Body of pancreas (tissue), 4 donors: Measurements from ENCODE around the gene EP400. TPM values are rescaled to one million over a fixed set of nuclear protein-coding genes. Genes with fewer than 3 reads are reported as not detected.

ENCODE experiments used
- ATAC-seq: fragments of 150-250 bp; one replicate; pipeline ENCODE4 v1.9.1; 2016
- DNase-seq, 4 donors: peaks; one replicate each; pipeline ENCODE4 v3.0.0-alpha.2; 2019
- H3K27ac ChIP-seq, 4 donors: fragments of 200-600 bp; sonication (generic); 1 replicate in 3 of 4; 2 replicates in 1 of 4; pipeline versions ENCODE4 v1.5.1 to v1.6.1; 2016 to 2019; ENCODE audit warnings: mild to moderate bottlenecking in 1 of 4, mixed read lengths in 1 of 4, moderate library complexity in 1 of 4
- H3K27me3 ChIP-seq, 2 donors: fragments of 200-600 bp; sonication (generic); one replicate each; pipeline ENCODE4 v1.6.0; 2016; ENCODE audit warnings: mild to moderate bottlenecking in 1 of 2
- H3K36me3 ChIP-seq, 2 donors: fragments of 200-600 bp; sonication (generic); replicated peaks in 1 of 2; 2 replicates each; pipeline ENCODE4 v1.5.1; 2016; ENCODE audit warnings: low read depth in 2 of 2; ENCODE audit not compliant: insufficient read depth in 1 of 2
- H3K4me1 ChIP-seq: fragments of 200-600 bp; sonication (generic); one replicate; pipeline ENCODE4 v1.6.0; 2016
- H3K4me3 ChIP-seq, 2 donors: fragments of 200-600 bp; sonication (generic); 1 replicate in 1 of 2; 2 replicates in 1 of 2; pipeline ENCODE4 v1.5.1; 2016 to 2019
- H3K9me3 ChIP-seq, 3 donors: fragments of 200-600 bp; sonication (generic); 1 replicate in 2 of 3; 2 replicates in 1 of 3; pipeline ENCODE4 v1.5.1; 2016
- POLR2A ChIP-seq, 3 donors: fragments of 450-650 bp; IDR thresholded peaks; one replicate each; pipeline ENCODE4 v1.6.1; 2016; ENCODE audit warnings: antibody characterized with exemption in 3 of 3, mild to moderate bottlenecking in 2 of 3
- WGBS, 2 donors: methylation state at CpG; one replicate each; pipeline ENCODE4 v1.1.5; 2017; 5-methylcytosine and 5-hydroxymethylcytosine counted together
- intact Hi-C: fragments of 100-400 bp; cut with DNase I; formaldehyde crosslinking; loops from one replicate; pipeline ENCODE4 v1.15.1; 2023
- total RNA-seq, 2 donors: library from RNA; depleted of rRNA; stranded (reverse); fragments of >200 nt; gene quantifications; one replicate each; pipeline ENCODE4 v1.1.0, GENCODE V29; 2016
- TF ChIP-seq, protein P1 (sequence below), 7 experiments: fragments of 450-650 bp in 4 of 7; fragments of 200-600 bp in 3 of 7; sonication (generic) in 3 of 7; IDR thresholded peaks; one replicate each; pipeline ENCODE4 v1.5.1; 2016 to 2019; ENCODE audit warnings: antibody characterized with exemption in 7 of 7

Gene EP400
- total RNA-seq, 2 donors from 2014 or later: 20.5 to 22.4 TPM

DNA sequence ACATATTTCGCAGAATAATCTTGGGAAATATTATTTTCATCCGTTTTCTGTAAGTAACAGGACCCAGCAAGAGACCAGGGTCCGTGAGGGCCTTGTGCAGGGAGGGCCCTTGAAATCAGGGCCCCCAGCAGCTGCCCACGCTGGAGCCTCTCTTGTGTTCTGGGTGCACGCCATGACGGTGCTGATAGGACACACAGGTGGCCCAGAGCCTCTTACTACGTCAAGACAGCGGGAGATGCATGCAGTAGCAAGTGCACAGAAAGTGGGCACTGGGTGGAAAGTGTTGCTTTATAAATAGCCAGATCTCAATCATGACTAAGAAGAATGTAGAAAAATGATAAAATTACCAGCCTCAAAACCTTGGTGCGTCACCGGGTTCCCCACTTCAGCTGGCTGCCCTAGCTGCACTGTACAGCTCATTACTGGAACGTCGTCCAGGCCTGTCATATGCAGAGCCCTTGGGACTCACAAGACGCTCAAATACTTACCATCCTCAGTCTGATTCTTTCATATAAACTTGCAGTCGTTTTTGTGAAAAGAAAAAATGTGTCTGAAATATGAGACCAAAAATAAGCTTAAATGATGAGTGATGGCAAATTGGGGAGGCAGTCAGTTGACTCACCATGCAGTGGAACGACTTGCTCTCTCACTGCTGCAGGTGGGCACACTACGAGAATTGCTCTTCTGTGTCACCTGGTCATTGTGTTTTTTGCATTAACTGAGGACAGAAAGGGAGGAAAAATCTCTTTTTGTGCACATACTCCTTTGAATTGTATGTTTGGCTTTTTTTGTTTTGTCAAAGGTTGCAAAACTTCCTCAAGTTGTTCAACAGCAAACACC lies 126.2 kb downstream of the EP400 start:
- TF ChIP-seq POLR2A (IDR thresholded peaks at IDR 0.05): no peak
- TF ChIP-seq, protein P1, sequence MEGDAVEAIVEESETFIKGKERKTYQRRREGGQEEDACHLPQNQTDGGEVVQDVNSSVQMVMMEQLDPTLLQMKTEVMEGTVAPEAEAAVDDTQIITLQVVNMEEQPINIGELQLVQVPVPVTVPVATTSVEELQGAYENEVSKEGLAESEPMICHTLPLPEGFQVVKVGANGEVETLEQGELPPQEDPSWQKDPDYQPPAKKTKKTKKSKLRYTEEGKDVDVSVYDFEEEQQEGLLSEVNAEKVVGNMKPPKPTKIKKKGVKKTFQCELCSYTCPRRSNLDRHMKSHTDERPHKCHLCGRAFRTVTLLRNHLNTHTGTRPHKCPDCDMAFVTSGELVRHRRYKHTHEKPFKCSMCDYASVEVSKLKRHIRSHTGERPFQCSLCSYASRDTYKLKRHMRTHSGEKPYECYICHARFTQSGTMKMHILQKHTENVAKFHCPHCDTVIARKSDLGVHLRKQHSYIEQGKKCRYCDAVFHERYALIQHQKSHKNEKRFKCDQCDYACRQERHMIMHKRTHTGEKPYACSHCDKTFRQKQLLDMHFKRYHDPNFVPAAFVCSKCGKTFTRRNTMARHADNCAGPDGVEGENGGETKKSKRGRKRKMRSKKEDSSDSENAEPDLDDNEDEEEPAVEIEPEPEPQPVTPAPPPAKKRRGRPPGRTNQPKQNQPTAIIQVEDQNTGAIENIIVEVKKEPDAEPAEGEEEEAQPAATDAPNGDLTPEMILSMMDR (IDR thresholded peaks at IDR 0.05): no peak
- no peaks in the 10 kb centered on the region for H3K4me1 ChIP-seq
- ATAC-seq: no peak
- no peak for DNase-seq
- intact Hi-C loops: no loop called here
- H3K4me3 ChIP-seq: no peak overlapping the region
- no peaks in the 10 kb centered on the region for H3K9me3 ChIP-seq
- no peaks in the 10 kb centered on the region for H3K27me3 ChIP-seq
- H3K27ac ChIP-seq: no peak overlapping the region
- H3K36me3 ChIP-seq: peaks cover 0 to 8% of the 10 kb centered on the region in 2 donors
- WGBS, 2 donors: 89 to 94% methylated on average over 15 to 16 of the region's 16 CpGs

DNA sequence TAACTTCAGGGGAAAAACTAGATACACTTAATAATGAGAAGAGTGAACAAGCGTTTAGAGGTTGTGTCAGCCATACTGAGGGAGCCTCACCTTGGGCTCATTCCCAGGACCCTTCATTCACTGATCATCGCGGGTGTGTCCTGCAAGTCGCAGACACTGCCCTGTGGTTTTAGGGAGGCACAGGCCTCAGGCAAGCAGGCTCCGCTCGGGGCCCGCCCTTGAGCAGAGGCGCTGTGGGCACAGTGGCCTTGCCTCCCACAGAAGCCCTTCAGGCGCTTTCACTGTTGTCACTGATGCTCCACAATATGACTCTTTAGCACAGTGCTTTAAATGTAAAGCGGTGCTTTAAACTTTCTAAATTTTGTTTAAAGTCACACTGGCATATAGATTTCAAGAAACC lies 127.0 kb downstream of the EP400 start:
- DNase-seq: no peak
- no peak for TF ChIP-seq POLR2A (IDR thresholded peaks at IDR 0.05)
- Histone ChIP-seq H3K36me3 (peaks cover 0 to 8% of the 10 kb centered on the region in 2 donors), H3K27me3 (no peaks in the 10 kb centered on the region), H3K9me3 (no peaks in the 10 kb centered on the region), H3K27ac (no peak overlapping the region), H3K4me3 (no peak overlapping the region), H3K4me1 (no peaks in the 10 kb centered on the region)
- intact Hi-C loops: no loop called here
- no peak for ATAC-seq
- 92 to 94% methylated on average over 10 of the region's 10 CpGs for WGBS, 2 donors

DNA sequence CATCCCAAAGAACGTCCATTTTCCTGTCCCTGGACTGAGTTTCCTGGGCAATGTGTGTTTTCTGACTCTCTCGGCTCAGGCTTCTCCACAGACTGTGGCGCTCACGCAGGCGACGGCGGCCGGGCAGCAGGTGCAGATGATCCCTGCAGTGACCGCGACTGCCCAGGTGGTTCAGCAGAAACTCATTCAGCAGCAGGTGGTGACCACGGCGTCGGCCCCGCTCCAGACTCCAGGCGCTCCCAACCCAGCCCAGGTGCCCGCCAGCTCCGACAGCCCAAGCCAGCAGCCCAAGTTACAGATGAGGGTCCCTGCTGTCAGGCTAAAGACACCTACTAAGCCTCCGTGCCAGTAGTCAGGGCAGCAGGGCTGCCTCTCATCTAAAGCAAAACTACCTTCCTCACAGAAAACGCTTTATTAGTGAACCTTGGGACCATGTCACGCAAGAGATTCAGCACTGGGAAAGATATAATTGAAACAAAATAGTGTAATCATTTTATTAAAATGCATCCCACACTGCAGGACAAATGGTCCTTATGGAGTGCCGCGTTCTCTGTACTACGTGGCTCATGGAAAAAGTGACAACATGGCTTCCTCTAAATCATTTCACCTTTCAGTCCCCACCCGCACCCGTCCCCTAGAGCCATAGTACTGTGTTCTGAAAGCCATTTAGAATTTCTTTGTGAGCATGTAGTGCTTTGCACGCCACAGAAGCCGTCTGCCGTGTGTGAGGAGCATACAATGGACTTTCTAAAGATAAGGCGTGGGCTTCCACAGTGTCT lies 127.8 kb downstream of the EP400 start:
- Histone ChIP-seq H3K4me3 (no peak overlapping the region), H3K27ac (no peak overlapping the region), H3K4me1 (no peaks in the 10 kb centered on the region), H3K27me3 (no peaks in the 10 kb centered on the region), H3K36me3 (peaks cover 0 to 8% of the 10 kb centered on the region in 2 donors), H3K9me3 (no peaks in the 10 kb centered on the region)
- no peak for TF ChIP-seq POLR2A (IDR thresholded peaks at IDR 0.05)
- TF ChIP-seq, protein P1 (IDR thresholded peaks at IDR 0.05): no peak
- WGBS, 2 donors: 91 to 92% methylated on average over 27 to 29 of the region's 29 CpGs
- ATAC-seq (no peak), DNase-seq (no peak)
- intact Hi-C loops: no loop called here

DNA sequence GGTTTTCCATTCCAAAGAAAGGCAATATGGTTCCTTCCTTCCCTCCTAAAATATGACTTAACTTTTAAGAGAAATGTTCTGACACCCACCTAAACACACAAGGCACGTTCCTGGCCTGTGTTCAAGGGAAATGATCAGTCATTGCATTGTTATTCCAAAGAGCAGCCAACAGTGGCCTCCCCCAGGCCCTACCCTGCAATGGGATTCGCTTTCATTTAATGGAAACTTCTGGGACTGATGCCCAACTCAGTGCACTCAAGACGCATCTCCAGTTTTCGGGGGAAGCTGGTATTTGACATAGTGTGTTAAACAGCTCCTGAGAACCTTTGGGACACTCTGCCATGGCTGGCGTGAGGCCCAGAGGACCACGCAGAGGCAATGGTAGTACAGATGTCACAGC lies 128.4 kb downstream of the EP400 start:
- intact Hi-C loops: no loop called here
- Histone ChIP-seq H3K9me3 (no peaks in the 10 kb centered on the region), H3K4me1 (no peaks in the 10 kb centered on the region), H3K4me3 (no peak overlapping the region), H3K36me3 (peaks cover 0 to 8% of the 10 kb centered on the region in 2 donors), H3K27me3 (no peaks in the 10 kb centered on the region), H3K27ac (no peak overlapping the region)
- no peak for DNase-seq
- no peak for ATAC-seq
- 86 to 91% methylated on average over 6 of the region's 6 CpGs for WGBS, 2 donors
- no peak for TF ChIP-seq POLR2A (IDR thresholded peaks at IDR 0.05)
- TF ChIP-seq, protein P1 (IDR thresholded peaks at IDR 0.05): no peak

DNA sequence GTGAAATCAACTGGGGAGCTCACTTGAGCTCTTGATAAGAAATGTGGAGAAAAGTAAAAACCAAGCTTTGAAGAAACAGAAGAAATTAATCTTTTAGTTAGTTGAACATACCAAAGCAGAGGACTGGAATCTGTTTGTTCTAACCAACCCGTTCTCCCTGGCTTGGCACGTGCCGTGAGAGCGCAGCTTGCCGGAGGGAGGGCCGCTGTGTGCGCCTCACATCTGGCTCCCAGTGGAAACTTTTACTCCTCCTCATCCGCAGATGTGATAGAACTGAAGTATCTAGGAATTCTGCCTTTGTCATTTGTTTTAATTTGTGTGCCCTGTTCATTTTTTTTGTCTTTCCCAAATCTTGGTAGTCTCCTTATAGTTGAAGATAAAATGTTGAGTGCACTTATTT lies 129.5 kb downstream of the EP400 start:
- Histone ChIP-seq H3K27ac (no peak overlapping the region), H3K36me3 (peaks cover 0 to 8% of the 10 kb centered on the region in 2 donors), H3K4me1 (peaks cover 5% of the 10 kb centered on the region), H3K4me3 (no peak overlapping the region), H3K9me3 (no peaks in the 10 kb centered on the region), H3K27me3 (no peaks in the 10 kb centered on the region)
- WGBS, 2 donors: 93 to 98% methylated on average over 8 of the region's 8 CpGs
- intact Hi-C loops: no loop called here
- DNase-seq (no peak), ATAC-seq (no peak)
- TF ChIP-seq, protein P1 (IDR thresholded peaks at IDR 0.05): no peak
- no peak for TF ChIP-seq POLR2A (IDR thresholded peaks at IDR 0.05)
